Measurements from ENCODE around the gene MMS22L. TPM values are rescaled to one million over a fixed set of nuclear protein-coding genes. Genes with fewer than 3 reads are reported as not detected.

The MMS22L gene
- total and polyA plus RNA-seq, 3 donors from 2014 or later = 17.1 to 23.7 (median 21.6) TPM

- Histone ChIP-seq H3K27ac (no peak overlapping the region), H3K4me3 (no peak overlapping the region), H3K36me3 (ENCODE audit: low read depth, missing control alignments) (no peaks in the 10 kb centered on the region), H3K9me3 (no peaks in the 10 kb centered on the region), H3K27me3 (no peaks in the 10 kb centered on the region), H3K4me1 (no peaks in the 10 kb centered on the region)
- TF ChIP-seq CTCF (IDR thresholded peaks at IDR 0.05) (no peak), POLR2A (IDR thresholded peaks at IDR 0.05) (no peak)
- intact Hi-C loops (cut with DNase I; ENCODE audit: low total_unique reads) = no loop called here
- WGBS, 2 donors = 56% methylated on average over 1 of the region's 1 CpG
- DNase-seq = no peak
Measured at GRCh38 chr6:97312241-97312640, 29.2 kb upstream of the MMS22L start.

GRCh38 chr6:97306544-97307320 lies 23.7 kb upstream of the MMS22L start:
- no peak for DNase-seq
- intact Hi-C loops (cut with DNase I; ENCODE audit: low total_unique reads) = no loop called here
- Histone ChIP-seq H3K27me3 (no peaks in the 10 kb centered on the region), H3K9me3 (no peaks in the 10 kb centered on the region), H3K36me3 (ENCODE audit: low read depth, missing control alignments) (no peaks in the 10 kb centered on the region), H3K4me1 (no peaks in the 10 kb centered on the region), H3K4me3 (no peak overlapping the region), H3K27ac (no peak overlapping the region)
- WGBS, 2 donors = 30 to 51% methylated on average over 1 of the region's 1 CpG
- TF ChIP-seq POLR2A (IDR thresholded peaks at IDR 0.05) = no peak
- no peak for TF ChIP-seq CTCF (IDR thresholded peaks at IDR 0.05)

GRCh38 chr6:97305414-97306066 lies 22.5 kb upstream of the MMS22L start:
- intact Hi-C loops (cut with DNase I; ENCODE audit: low total_unique reads) = no loop called here
- DNase-seq = no peak
- 44 to 51% methylated on average over 8 of the region's 8 CpGs for WGBS, 2 donors
- H3K27me3 ChIP-seq = no peaks in the 10 kb centered on the region
- no peaks in the 10 kb centered on the region for H3K9me3 ChIP-seq
- H3K4me3 ChIP-seq = no peak overlapping the region
- H3K27ac ChIP-seq = no peak overlapping the region
- no peaks in the 10 kb centered on the region for H3K4me1 ChIP-seq
- no peak for TF ChIP-seq CTCF (IDR thresholded peaks at IDR 0.05)
- TF ChIP-seq POLR2A (IDR thresholded peaks at IDR 0.05) = no peak
- no peaks in the 10 kb centered on the region for H3K36me3 ChIP-seq (ENCODE audit: low read depth, missing control alignments)

- DNase-seq = no peak
- no peaks in the 10 kb centered on the region for H3K9me3 ChIP-seq
- intact Hi-C loops (cut with DNase I; ENCODE audit: low total_unique reads) = no loop called here
- no peaks in the 10 kb centered on the region for H3K36me3 ChIP-seq (ENCODE audit: low read depth, missing control alignments)
- H3K4me3 ChIP-seq = no peak overlapping the region
- no peaks in the 10 kb centered on the region for H3K27me3 ChIP-seq
- H3K4me1 ChIP-seq = no peaks in the 10 kb centered on the region
- WGBS, 2 donors = 86 to 94% methylated on average over 2 of the region's 2 CpGs
- no peak overlapping the region for H3K27ac ChIP-seq
- no peak for TF ChIP-seq POLR2A (IDR thresholded peaks at IDR 0.05)
- TF ChIP-seq CTCF (IDR thresholded peaks at IDR 0.05) = no peak
Measured at GRCh38 chr6:97304701-97305100, 21.7 kb upstream of the MMS22L start.
